Endothelial cell of umbilical vein (primary cell): Measurements from ENCODE around the gene LRRC72. TPM values are rescaled to one million over a fixed set of nuclear protein-coding genes. Genes with fewer than 3 reads are reported as not detected.

Source experiments
- BruUV-seq: library from RNA; stranded (reverse); fragments of 400-500 nt; replicated peaks from 2 replicates; lab custom pipeline; 2021; lab: Mats Ljungman, UMichigan
- CTCF ChIA-PET: fragments of 300-600, 350-600 bp; sonication (Branson Sonifier 250); formaldehyde crosslinking; loops from one replicate; lab custom pipeline; 2021; ENCODE audit warnings: antibody characterized with exemption, inconsistent platforms; lab: Charles Lee
- POLR2A ChIA-PET: fragments of 300-600, 350-600 bp; sonication (Branson Sonifier 250); formaldehyde crosslinking; loops from one replicate; lab custom pipeline; 2021; ENCODE audit warnings: antibody characterized with exemption, inconsistent platforms; lab: Charles Lee
- DNase-seq: peaks from one replicate; pipeline ENCODE4 v3.0.0-alpha.2; 2011; ENCODE audit warnings: low read depth, low spot score
- FAIRE-seq: peaks from 2 replicates; lab custom pipeline; 2011; peaks lifted over from hg19 to GRCh38; lab: Jason Lieb, UNC
- H2AFZ ChIP-seq: 2 replicates; pipeline ENCODE4 v1.6.0; 2012; ENCODE audit warnings: low read depth, low read length, control low read depth, inconsistent platforms
- H3K27ac ChIP-seq: 2 replicates; pipeline ENCODE4 v1.5.1; 2011; ENCODE audit warnings: low read depth, mild to moderate bottlenecking, control low read depth, low read length, moderate library complexity; ENCODE audit not compliant: insufficient read depth
- H3K27me3 ChIP-seq, 2 experiments: 2 replicates each; pipeline versions ENCODE4 v1.6.0 to v1.6.1; 2011; ENCODE audit warnings: low read length in 2 of 2, mixed read lengths in 1 of 2; ENCODE audit not compliant: control insufficient read depth in 2 of 2, insufficient read depth in 2 of 2
- H3K36me3 ChIP-seq, 2 experiments: 2 replicates in 1 of 2; 3 replicates in 1 of 2; pipeline ENCODE4 v1.5.1; 2011; ENCODE audit warnings: low read length in 2 of 2, mild to moderate bottlenecking in 1 of 2, moderate library complexity in 1 of 2; ENCODE audit not compliant: control insufficient read depth in 2 of 2, insufficient read depth in 2 of 2; ENCODE audit errors: extremely low read depth in 1 of 2
- H3K4me1 ChIP-seq: 3 replicates; pipeline ENCODE4 v1.5.1; 2011; ENCODE audit warnings: mild to moderate bottlenecking, low read length; ENCODE audit not compliant: control insufficient read depth, insufficient read depth; ENCODE audit errors: extremely low read depth
- H3K4me2 ChIP-seq: 2 replicates; pipeline ENCODE4 v1.6.1; 2011; ENCODE audit warnings: low read length, control low read depth, mixed read lengths; ENCODE audit not compliant: insufficient read depth
- H3K4me3 ChIP-seq, 3 experiments: fragments of 200-600 bp in 1 of 3; sonication (generic), shearing (Covaris generic) in 1 of 3; replicated peaks in 1 of 3; 2 replicates each; pipeline ENCODE4 v1.5.1; 2011 to 2016; ENCODE audit warnings: control low read depth in 3 of 3, low read length in 3 of 3, mild to moderate bottlenecking in 2 of 3, inconsistent platforms in 1 of 3, low read depth in 1 of 3, moderate library complexity in 1 of 3; ENCODE audit not compliant: insufficient read depth in 1 of 3
- H3K79me2 ChIP-seq: 2 replicates; pipeline ENCODE4 v1.6.0; 2012; ENCODE audit warnings: low read length, inconsistent platforms; ENCODE audit not compliant: control insufficient read depth, insufficient read depth
- H3K9ac ChIP-seq: replicated peaks from 2 replicates; pipeline ENCODE3; 2011; ENCODE audit warnings: low read length, control low read depth; ENCODE audit not compliant: insufficient read depth; ENCODE audit errors: extremely low read depth
- H3K9me1 ChIP-seq: replicated peaks from 3 replicates; pipeline ENCODE4 v1.6.0; 2011; ENCODE audit warnings: mild to moderate bottlenecking, low read length; ENCODE audit not compliant: control insufficient read depth, insufficient read depth; ENCODE audit errors: extremely low read depth
- H3K9me3 ChIP-seq: replicated peaks from 2 replicates; pipeline ENCODE4 v1.5.1; 2012; ENCODE audit warnings: low read length, inconsistent platforms; ENCODE audit not compliant: control insufficient read depth, insufficient read depth
- H4K20me1 ChIP-seq: replicated peaks from 2 replicates; pipeline ENCODE3; 2011; ENCODE audit warnings: mild to moderate bottlenecking, low read length; ENCODE audit not compliant: control insufficient read depth, insufficient read depth; ENCODE audit errors: extremely low read depth
- EZH2 ChIP-seq: IDR thresholded peaks from 2 replicates; pipeline ENCODE4 v1.6.1; 2012; ENCODE audit warnings: borderline replicate concordance, low read depth, mild to moderate bottlenecking, moderate library complexity, low read length, inconsistent platforms; ENCODE audit not compliant: severe bottlenecking
- FOS ChIP-seq: IDR thresholded peaks from 2 replicates; pipeline ENCODE4 v1.6.1; 2011; ENCODE audit warnings: mild to moderate bottlenecking, low read length, moderate library complexity, borderline replicate concordance; ENCODE audit not compliant: insufficient read depth
- GATA2 ChIP-seq: IDR thresholded peaks from 2 replicates; pipeline ENCODE4 v1.7.0; 2011; ENCODE audit warnings: low read depth, mild to moderate bottlenecking, moderate library complexity, mixed read lengths, low read length; ENCODE audit not compliant: insufficient read length, insufficient read depth
- JUN ChIP-seq: IDR thresholded peaks from 2 replicates; pipeline ENCODE4 v1.6.1; 2011; ENCODE audit warnings: borderline replicate concordance, low read depth; ENCODE audit not compliant: insufficient read length, insufficient read depth
- MYC ChIP-seq: IDR thresholded peaks from one replicate; pipeline ENCODE4 v1.6.1; 2011; ENCODE audit warnings: mild to moderate bottlenecking, low read depth, low read length
- POLR2A ChIP-seq: IDR thresholded peaks from 2 replicates; pipeline ENCODE4 v1.6.1; 2012; ENCODE audit warnings: low read depth, mild to moderate bottlenecking, control low read depth, low read length
- POLR2AphosphoS5 ChIP-seq: IDR thresholded peaks from 2 replicates; pipeline ENCODE4 v1.6.1; 2012; ENCODE audit warnings: low read depth, mild to moderate bottlenecking, control low read depth, low read length, moderate library complexity; ENCODE audit not compliant: insufficient read depth
- dilution Hi-C: fragments of 300-500 bp; cut with MboI; formaldehyde crosslinking; loops from one replicate; pipeline ENCODE4 v1.15.0; 2019; ENCODE audit warnings: low sequenced_read_pairs; ENCODE audit not compliant: extremely low pct_ligation_motif_present
- intact Hi-C: fragments of 100-400 bp; cut with micrococcal nuclease; formaldehyde crosslinking; loops from one replicate; pipeline ENCODE4 v1.10.0; 2022
- polyA plus RNA-seq, 4 experiments: library from polyadenylated mRNA; depleted of rRNA in 3 of 4; stranded (reverse) in 3 of 4; unstranded in 1 of 4; fragments of >200 nt; gene quantifications; 2 replicates each; pipeline versions ENCODE4 v1.2.1 to v1.2.3, GENCODE V29; 2011 to 2012; ENCODE audit warnings: missing spikeins in 1 of 4
- total RNA-seq: library from RNA; stranded (reverse); gene quantifications from 2 replicates; pipeline ENCODE4 v1.2.3, GENCODE V29; 2021
- TF ChIP-seq, protein P1 (sequence below), 2 donors: IDR thresholded peaks; 1 replicate in 1 of 2; 2 replicates in 1 of 2; pipeline ENCODE4 v1.5.1; 2011; ENCODE audit warnings: low read length in 2 of 2, mild to moderate bottlenecking in 2 of 2, moderate library complexity in 2 of 2, control low read depth in 1 of 2, inconsistent platforms in 1 of 2, low read depth in 1 of 2; ENCODE audit not compliant: insufficient read depth in 1 of 2; ENCODE audit errors: extremely low read depth in 1 of 2
- TF ChIP-seq, protein P2 (sequence below): IDR thresholded peaks from 2 replicates; pipeline ENCODE4 v1.6.1; 2011; ENCODE audit not compliant: insufficient read depth, insufficient read length

LRRC72 gene
- total and polyA plus RNA-seq, 2 donors (not counting 3 experiments of a cell fraction or from before 2014, with no cell fraction given), result not detected

- Histone ChIP-seq H3K79me2 (no peaks in the 10 kb centered on the region), H3K27ac (no peak overlapping the region), H2AFZ (no peak overlapping the region), H3K4me3 (no peak overlapping the region), H3K27me3 (no peaks in the 10 kb centered on the region), H3K4me1 (peaks cover 2% of the 10 kb centered on the region), H3K9me3 (no peaks in the 10 kb centered on the region), H3K9me1 (no peaks in the 10 kb centered on the region), H3K4me2 (no peak overlapping the region), H3K9ac (no peak overlapping the region), H3K36me3 (no peaks in the 10 kb centered on the region), H4K20me1 (no peaks in the 10 kb centered on the region)
- DNase-seq (no peak), FAIRE-seq (no peak)
- no peak for TF ChIP-seq MYC
- TF ChIP-seq JUN, result no peak
- no peak for TF ChIP-seq EZH2
- TF ChIP-seq POLR2A, result no peak
- TF ChIP-seq GATA2, result no peak
- dilution Hi-C loops (no loop called here), intact Hi-C loops (no loop called here)
- CTCF ChIA-PET, result interaction anchor here (2.2 kb wide), 1 partner anchor 21 kb away, joined by 7 read pairs; no protein-coding TSS in a partner anchor
- BruUV-seq, result no TSS peak
- POLR2A ChIA-PET, result no interaction called here
Observed at GRCh38 chr7:16586081-16586874, 59.7 kb downstream of the LRRC72 start.

DNA sequence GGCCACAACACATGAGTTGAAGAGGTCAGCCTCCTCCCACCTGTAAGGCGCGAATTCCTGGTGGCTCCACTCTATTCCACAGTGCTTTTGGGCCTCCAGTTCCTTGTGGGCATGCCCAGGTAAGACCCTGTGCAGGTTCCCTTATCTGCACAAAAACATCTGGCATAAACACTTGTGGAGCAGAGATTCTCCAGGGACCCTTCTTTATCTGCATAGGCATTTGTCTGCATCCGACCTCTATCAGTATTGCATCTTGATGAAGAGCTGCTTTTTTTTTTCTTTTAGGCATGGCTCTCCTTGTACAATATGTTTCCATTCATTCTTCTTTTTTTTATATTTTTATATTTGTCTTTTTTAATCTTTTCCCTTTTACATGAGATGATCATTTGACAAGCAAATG, 60.5 kb downstream of the LRRC72 start:
- ChIA-PET POLR2A (no interaction called here), CTCF (interaction anchor here (2.2 kb wide), 1 partner anchor 22 kb away, joined by 7 read pairs; no protein-coding TSS in a partner anchor)
- H3K27me3 ChIP-seq, result no peaks in the 10 kb centered on the region
- H3K9me3 ChIP-seq, result no peaks in the 10 kb centered on the region
- intact Hi-C loops, result no loop called here
- no peaks in the 10 kb centered on the region for H4K20me1 ChIP-seq
- no peak overlapping the region for H3K9ac ChIP-seq
- no peak for TF ChIP-seq FOS
- no peak for TF ChIP-seq GATA2
- no peak for TF ChIP-seq JUN
- TF ChIP-seq, protein P1, sequence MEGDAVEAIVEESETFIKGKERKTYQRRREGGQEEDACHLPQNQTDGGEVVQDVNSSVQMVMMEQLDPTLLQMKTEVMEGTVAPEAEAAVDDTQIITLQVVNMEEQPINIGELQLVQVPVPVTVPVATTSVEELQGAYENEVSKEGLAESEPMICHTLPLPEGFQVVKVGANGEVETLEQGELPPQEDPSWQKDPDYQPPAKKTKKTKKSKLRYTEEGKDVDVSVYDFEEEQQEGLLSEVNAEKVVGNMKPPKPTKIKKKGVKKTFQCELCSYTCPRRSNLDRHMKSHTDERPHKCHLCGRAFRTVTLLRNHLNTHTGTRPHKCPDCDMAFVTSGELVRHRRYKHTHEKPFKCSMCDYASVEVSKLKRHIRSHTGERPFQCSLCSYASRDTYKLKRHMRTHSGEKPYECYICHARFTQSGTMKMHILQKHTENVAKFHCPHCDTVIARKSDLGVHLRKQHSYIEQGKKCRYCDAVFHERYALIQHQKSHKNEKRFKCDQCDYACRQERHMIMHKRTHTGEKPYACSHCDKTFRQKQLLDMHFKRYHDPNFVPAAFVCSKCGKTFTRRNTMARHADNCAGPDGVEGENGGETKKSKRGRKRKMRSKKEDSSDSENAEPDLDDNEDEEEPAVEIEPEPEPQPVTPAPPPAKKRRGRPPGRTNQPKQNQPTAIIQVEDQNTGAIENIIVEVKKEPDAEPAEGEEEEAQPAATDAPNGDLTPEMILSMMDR (IDR thresholded peaks at IDR 0.05; ENCODE audit: extremely low read depth in 1 of 2, insufficient read depth in 1 of 2, low read depth in 1 of 2, low read length in 2 of 2), result no peak
- no peak for TF ChIP-seq MYC
- TF ChIP-seq POLR2A, result no peak
- TF ChIP-seq EZH2, result no peak
- TF ChIP-seq, protein P2, sequence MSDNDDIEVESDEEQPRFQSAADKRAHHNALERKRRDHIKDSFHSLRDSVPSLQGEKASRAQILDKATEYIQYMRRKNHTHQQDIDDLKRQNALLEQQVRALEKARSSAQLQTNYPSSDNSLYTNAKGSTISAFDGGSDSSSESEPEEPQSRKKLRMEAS, result no peak
- no peak for TF ChIP-seq POLR2AphosphoS5
- no peak overlapping the region for H3K4me2 ChIP-seq
- dilution Hi-C loops, result no loop called here
- H3K9me1 ChIP-seq, result no peaks in the 10 kb centered on the region
- H3K27ac ChIP-seq, result no peak overlapping the region
- no peaks in the 10 kb centered on the region for H3K36me3 ChIP-seq
- no peak overlapping the region for H3K4me3 ChIP-seq
- FAIRE-seq (no peak), DNase-seq (no peak)
- H3K4me1 ChIP-seq, result peaks cover 2% of the 10 kb centered on the region
- H2AFZ ChIP-seq, result no peak overlapping the region
- H3K79me2 ChIP-seq, result no peaks in the 10 kb centered on the region
- BruUV-seq, result no TSS peak
